Esophagus muscularis mucosa (tissue), 4 donors: ENCODE results near the gene ABHD13. TPM values are rescaled to one million over a fixed set of nuclear protein-coding genes. Genes with fewer than 3 reads are reported as not detected.

Source experiments
- DNase-seq: peaks from one replicate; pipeline ENCODE4 v3.0.0-alpha.2; 2017; ENCODE audit errors: extremely low spot score
- H3K27ac ChIP-seq, 4 donors: fragments of 200-600 bp; sonication (generic); replicated peaks in 1 of 4; 1 replicate in 3 of 4; 2 replicates in 1 of 4; pipeline ENCODE4 v1.5.1; 2016 to 2019; ENCODE audit warnings: mild to moderate bottlenecking in 1 of 4
- H3K27me3 ChIP-seq, 4 donors: fragments of 200-600 bp; sonication (generic); one replicate each; pipeline versions ENCODE4 v1.5.1 to v1.6.0; 2016 to 2019
- H3K36me3 ChIP-seq, 4 donors: fragments of 200-600 bp; sonication (generic); one replicate each; pipeline ENCODE4 v1.5.1; 2016 to 2019
- H3K4me1 ChIP-seq, 4 donors: fragments of 200-600 bp; sonication (generic); one replicate each; pipeline ENCODE4 v1.5.1; 2016 to 2019
- H3K4me3 ChIP-seq, 4 donors: fragments of 200-600 bp; sonication (generic); 1 replicate in 2 of 4; 2 replicates in 2 of 4; pipeline ENCODE4 v1.5.1; 2016 to 2019; ENCODE audit warnings: mild to moderate bottlenecking in 4 of 4, moderate library complexity in 1 of 4
- H3K9me3 ChIP-seq, 4 donors: fragments of 200-600 bp; sonication (generic); 1 replicate in 3 of 4; 2 replicates in 1 of 4; pipeline ENCODE4 v1.5.1; 2016 to 2019
- EP300 ChIP-seq: sonication (generic); formaldehyde crosslinking; IDR thresholded peaks from one replicate; pipeline ENCODE4 v1.6.1; 2017; ENCODE audit warnings: antibody characterized with exemption
- POLR2A ChIP-seq: fragments of 450-650 bp; IDR thresholded peaks from one replicate; pipeline ENCODE4 v1.6.1; 2017; ENCODE audit warnings: antibody characterized with exemption, moderate library complexity, mild to moderate bottlenecking, low read depth
- POLR2AphosphoS5 ChIP-seq, 2 donors: sonication (generic); formaldehyde crosslinking; IDR thresholded peaks; one replicate each; pipeline ENCODE4 v1.6.1; 2017; ENCODE audit warnings: antibody characterized with exemption in 2 of 2
- WGBS: methylation state at CpG from one replicate; pipeline ENCODE4 v1.1.5; 2018; 5-methylcytosine and 5-hydroxymethylcytosine counted together
- intact Hi-C: fragments of 100-400 bp; cut with DNase I; formaldehyde crosslinking; loops from one replicate; pipeline ENCODE4 v1.15.1; 2023
- total RNA-seq, 4 donors: library from RNA; depleted of rRNA; stranded (reverse); fragments of >200 nt; gene quantifications; one replicate each; pipeline versions ENCODE4 v1.1.0 to v1.2.1, GENCODE V29; 2016
- TF ChIP-seq, protein P1 (sequence below), 3 experiments: fragments of 200-600 bp in 2 of 3; fragments of 450-650 bp in 1 of 3; sonication (generic) in 2 of 3; IDR thresholded peaks; one replicate each; pipeline ENCODE4 v1.5.1; 2017 to 2019; ENCODE audit warnings: antibody characterized with exemption in 3 of 3, mild to moderate bottlenecking in 2 of 3, moderate library complexity in 1 of 3

The ABHD13 gene
- 10 to 100 TPM; 10.3 to 12.9 (median 11.1) TPM for total RNA-seq

DNA sequence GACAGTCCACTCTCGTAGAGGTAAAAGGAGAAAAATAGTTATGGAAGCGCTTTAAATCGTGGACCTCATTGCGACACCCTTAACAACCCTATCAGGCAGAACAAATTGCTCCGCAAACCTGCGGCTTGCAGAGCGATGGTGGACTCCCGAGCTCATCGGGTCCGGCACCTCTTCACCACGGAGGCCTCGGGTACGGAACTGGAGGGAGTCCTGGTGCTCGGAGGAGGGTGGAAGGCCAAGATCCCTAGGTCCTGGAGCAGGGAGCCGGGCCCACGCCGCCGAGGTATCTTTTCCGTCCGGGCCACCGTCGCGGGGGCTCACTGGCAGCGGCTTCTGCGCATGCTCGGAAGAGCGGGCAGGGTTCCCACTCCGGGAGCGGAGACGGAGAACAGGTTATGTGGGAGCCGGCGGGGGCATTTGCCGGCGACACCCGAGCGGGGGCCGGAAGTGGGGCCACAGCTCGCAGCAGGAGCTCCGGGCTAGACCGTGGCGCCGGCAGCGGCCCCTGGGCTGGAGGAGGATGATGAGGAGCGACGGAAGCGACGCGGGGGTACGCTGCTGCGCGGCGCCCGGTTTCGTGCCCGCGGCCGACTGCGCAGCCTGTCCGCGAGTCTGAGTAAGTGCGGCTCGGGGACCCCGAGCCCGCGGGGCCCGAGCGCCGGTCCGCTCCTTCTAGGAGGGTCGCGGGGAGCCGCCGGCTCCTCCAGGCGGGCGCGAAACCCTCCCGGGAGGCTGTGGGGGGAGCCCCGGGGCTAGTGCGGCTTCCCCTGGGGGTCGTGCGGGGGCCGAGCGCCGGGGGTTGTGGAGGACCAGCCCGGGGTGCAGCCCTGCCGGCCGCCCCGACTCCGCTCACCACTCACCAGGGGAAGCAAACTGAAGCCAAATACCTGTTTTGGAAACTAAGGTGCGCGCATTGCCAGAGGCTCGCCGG lies at the start of gene ABHD13:
Gene ABHD13, plus strand, starts transcription at position 349 of the 931 bp plus-strand sequence. CDS start 10,827 bp downstream, outside the sequence.
- Histone ChIP-seq H3K4me1 (peaks cover 44 to 72% (median 69%) of the 10 kb centered on the region in 4 donors), H3K4me3 (peak within 1 kb of the TSS; percentile 75 to 99 (median 90)), H3K27ac (peak within 1 kb of the TSS; percentile 84 to 94 (median 90)), H3K36me3 (no peaks in the 10 kb centered on the region), H3K27me3 (no peaks in the 10 kb centered on the region), H3K9me3 (no peaks in the 10 kb centered on the region)
- intact Hi-C loops, result no loop called here
- DNase-seq, result peak; percentile 95
- TF ChIP-seq POLR2A (peak; percentile 34), POLR2AphosphoS5 (IDR thresholded peaks at IDR 0.05) (peak; percentile 90 to 91), EP300 (no peak)
- TF ChIP-seq, protein P1, sequence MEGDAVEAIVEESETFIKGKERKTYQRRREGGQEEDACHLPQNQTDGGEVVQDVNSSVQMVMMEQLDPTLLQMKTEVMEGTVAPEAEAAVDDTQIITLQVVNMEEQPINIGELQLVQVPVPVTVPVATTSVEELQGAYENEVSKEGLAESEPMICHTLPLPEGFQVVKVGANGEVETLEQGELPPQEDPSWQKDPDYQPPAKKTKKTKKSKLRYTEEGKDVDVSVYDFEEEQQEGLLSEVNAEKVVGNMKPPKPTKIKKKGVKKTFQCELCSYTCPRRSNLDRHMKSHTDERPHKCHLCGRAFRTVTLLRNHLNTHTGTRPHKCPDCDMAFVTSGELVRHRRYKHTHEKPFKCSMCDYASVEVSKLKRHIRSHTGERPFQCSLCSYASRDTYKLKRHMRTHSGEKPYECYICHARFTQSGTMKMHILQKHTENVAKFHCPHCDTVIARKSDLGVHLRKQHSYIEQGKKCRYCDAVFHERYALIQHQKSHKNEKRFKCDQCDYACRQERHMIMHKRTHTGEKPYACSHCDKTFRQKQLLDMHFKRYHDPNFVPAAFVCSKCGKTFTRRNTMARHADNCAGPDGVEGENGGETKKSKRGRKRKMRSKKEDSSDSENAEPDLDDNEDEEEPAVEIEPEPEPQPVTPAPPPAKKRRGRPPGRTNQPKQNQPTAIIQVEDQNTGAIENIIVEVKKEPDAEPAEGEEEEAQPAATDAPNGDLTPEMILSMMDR (IDR thresholded peaks at IDR 0.05), result no peak
- WGBS, result under 1% methylated on average over 41 of the region's 93 CpGs

DNA sequence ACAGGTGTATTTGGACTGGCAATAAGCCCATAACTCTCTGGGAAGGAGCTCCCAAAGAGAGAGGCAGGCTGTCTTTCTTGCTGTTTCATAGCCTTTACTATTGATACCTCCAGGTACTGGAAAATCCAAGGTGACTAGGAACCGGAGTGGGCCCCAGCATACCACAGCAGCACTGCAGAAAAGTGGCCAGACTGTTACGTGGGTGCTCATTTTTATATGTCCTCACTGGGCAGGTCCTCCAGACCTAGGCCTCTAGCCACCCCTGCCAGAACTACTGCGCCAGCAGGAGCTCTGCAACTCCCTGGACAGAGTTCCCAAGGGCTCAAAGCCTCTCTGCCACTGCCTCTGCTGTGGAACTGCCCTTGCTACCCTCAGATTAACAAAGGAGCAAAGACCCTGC lies 49.3 kb upstream of the ABHD13 start:
- Histone ChIP-seq H3K27ac (no peak overlapping the region), H3K4me3 (no peak overlapping the region), H3K4me1 (no peaks in the 10 kb centered on the region), H3K27me3 (no peaks in the 10 kb centered on the region), H3K9me3 (peaks cover 0 to 22% (median 14%) of the 10 kb centered on the region in 4 donors), H3K36me3 (no peaks in the 10 kb centered on the region)
- 100% methylated on average over 1 of the region's 3 CpGs for WGBS
- intact Hi-C loops, result no loop called here
- TF ChIP-seq POLR2AphosphoS5 (IDR thresholded peaks at IDR 0.05) (no peak), EP300 (no peak), POLR2A (no peak)
- TF ChIP-seq, protein P1 (IDR thresholded peaks at IDR 0.05), result no peak
- no peak for DNase-seq

DNA sequence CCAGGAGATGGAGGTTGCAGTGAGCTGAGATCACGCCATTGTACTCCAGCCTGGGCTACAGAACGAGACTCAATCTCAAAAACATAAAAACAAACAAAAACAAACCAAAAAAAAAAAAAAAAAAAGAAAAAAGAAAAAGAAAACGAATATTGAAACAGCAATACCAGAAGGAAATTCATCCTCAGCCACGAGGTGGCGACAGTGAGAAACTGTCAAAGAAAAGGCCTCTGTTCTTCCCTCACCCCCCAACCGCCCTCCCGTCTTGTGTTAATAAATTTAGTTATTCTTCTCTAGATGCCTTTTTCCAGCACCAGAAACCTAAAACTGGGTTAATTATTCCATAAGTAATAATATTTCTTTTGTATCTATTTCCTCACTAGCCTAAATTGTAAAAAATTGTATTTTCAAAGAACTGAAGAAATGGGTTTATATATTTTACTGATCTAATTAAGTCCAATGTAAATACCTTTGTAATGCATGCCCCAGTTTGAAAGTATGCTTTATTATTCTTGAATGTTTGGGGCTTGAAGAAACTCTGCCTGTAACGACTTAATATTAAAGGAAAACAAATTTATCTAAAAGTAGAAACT lies 41.4 kb upstream of the ABHD13 start:
- Histone ChIP-seq H3K4me1 (no peaks in the 10 kb centered on the region), H3K36me3 (no peaks in the 10 kb centered on the region), H3K27me3 (no peaks in the 10 kb centered on the region), H3K4me3 (no peak overlapping the region), H3K27ac (no peak overlapping the region), H3K9me3 (peaks cover 0 to 19% (median 10%) of the 10 kb centered on the region in 4 donors)
- 72% methylated on average over 8 of the region's 8 CpGs for WGBS
- TF ChIP-seq POLR2A, result no peak
- TF ChIP-seq, protein P1 (IDR thresholded peaks at IDR 0.05), result peak in 2 of 3 experiments; percentile 20 to 31
- intact Hi-C loops, result no loop called here
- no peak for DNase-seq

DNA sequence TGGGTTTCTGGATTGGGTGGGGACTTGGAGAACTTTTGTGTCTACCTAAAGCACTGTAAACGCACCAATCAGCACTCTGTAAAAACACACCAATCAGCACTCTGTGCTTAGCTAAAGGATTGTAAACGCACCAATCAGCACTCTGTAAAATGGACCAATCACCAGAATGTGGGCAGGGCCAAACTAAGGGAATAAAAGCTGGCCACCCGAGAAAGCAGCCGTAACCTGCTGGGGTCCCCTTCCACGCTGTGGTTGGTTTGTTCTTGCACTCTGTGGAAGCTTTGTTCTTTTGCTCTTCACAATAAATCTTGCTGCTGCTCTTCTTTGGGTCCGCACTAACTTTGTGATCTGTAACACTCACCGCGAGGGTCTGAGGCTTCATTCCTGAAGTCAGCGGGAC lies 40.1 kb upstream of the ABHD13 start:
- Histone ChIP-seq H3K36me3 (no peaks in the 10 kb centered on the region), H3K27ac (no peak overlapping the region), H3K9me3 (peaks cover 0 to 13% (median 7%) of the 10 kb centered on the region in 4 donors), H3K4me3 (no peak overlapping the region), H3K27me3 (no peaks in the 10 kb centered on the region), H3K4me1 (no peaks in the 10 kb centered on the region)
- DNase-seq, result no peak
- intact Hi-C loops, result no loop called here
- TF ChIP-seq POLR2A (no peak), POLR2AphosphoS5 (IDR thresholded peaks at IDR 0.05) (no peak), EP300 (no peak)
- TF ChIP-seq, protein P1 (IDR thresholded peaks at IDR 0.05), result no peak
- 89% methylated on average over 9 of the region's 9 CpGs for WGBS
